NCI-H748 treated with DMSO at 0.1 percent for 48 hours (cell line): ENCODE measurements around the gene FOXO4.
"Not testable (repeated sequence)": the region's sequence is repeated elsewhere in the genome, so short reads cannot be mapped to it uniquely, and the experiment has no call there.

Experiments
- DNase-seq: peaks from one replicate; lab custom pipeline; 2025; lab: John Stamatoyannopoulos, UW

The FOXO4 gene, protein sequence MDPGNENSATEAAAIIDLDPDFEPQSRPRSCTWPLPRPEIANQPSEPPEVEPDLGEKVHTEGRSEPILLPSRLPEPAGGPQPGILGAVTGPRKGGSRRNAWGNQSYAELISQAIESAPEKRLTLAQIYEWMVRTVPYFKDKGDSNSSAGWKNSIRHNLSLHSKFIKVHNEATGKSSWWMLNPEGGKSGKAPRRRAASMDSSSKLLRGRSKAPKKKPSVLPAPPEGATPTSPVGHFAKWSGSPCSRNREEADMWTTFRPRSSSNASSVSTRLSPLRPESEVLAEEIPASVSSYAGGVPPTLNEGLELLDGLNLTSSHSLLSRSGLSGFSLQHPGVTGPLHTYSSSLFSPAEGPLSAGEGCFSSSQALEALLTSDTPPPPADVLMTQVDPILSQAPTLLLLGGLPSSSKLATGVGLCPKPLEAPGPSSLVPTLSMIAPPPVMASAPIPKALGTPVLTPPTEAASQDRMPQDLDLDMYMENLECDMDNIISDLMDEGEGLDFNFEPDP

DNA sequence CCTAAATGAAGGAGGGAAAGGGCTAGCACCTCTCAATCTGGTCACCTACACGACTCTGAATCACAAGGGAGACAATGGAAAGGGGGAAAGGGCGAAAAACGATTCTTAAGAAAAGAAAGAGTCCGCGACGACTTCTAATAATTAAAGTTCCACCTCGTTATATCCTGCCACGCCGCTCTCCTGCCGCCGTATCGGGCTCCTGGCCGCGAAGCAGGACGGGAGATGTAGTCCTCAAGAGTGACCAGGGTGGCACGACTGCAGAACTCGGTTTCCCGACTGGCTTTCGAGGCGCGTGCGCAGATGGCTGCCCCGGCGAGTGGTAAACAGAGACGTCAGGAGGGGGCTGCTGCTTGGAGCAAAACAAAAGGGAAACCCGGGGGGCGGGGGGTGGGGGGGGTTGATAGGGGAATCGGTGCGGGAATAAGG, at the start of gene FOXO4:
TSS of gene FOXO4 (plus strand) at position 297 of the 426 bp plus-strand sequence. CDS start 678 bp downstream, outside the sequence.
- DNase-seq: peak; percentile 61

- DNase-seq: not testable (repeated sequence)
Measured at GRCh38 chrX:71047891-71048290, 47.8 kb upstream of the FOXO4 start.

DNA sequence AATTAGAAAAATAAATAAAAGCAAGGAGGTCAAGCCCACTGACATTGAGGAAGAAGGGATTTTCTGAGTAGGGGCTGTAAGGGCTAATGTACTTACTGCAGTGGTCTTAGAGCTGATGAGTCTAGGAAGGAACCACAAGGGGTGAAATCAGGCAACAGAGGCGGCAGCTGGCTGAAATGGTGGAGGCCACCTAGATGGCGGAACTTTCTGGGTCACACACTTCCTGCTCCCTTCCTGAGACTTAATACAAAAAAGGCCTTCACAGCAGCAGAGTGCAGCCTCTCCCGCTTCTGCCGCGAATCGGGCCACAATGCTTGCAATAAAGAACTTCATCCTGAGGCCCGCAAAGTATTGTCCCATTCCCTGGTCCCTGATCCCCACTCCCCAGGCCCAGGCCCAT, 42.9 kb upstream of the FOXO4 start:
- DNase-seq: no peak

GRCh38 chrX:71053217-71053621, 42.4 kb upstream of the FOXO4 start:
- DNase-seq: no peak

DNA sequence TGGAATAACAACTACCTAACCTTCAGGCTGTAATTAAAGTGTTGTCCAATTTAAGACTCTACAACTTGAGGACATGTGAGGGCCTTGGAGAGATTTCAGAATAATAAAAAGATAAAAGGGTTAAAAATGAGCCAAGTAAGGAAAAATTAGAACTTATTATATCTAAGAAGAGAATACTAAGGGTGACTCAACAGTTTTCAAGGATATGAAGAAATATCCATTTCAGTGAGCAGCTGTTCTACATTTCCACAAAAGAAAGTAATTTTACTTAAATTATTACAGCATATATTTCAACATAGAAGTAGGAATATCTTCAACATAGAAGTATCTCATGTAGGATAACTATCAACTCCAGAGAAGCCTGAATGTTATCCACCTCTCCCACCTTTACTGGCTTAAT, 38.8 kb upstream of the FOXO4 start:
- no peak for DNase-seq

DNA sequence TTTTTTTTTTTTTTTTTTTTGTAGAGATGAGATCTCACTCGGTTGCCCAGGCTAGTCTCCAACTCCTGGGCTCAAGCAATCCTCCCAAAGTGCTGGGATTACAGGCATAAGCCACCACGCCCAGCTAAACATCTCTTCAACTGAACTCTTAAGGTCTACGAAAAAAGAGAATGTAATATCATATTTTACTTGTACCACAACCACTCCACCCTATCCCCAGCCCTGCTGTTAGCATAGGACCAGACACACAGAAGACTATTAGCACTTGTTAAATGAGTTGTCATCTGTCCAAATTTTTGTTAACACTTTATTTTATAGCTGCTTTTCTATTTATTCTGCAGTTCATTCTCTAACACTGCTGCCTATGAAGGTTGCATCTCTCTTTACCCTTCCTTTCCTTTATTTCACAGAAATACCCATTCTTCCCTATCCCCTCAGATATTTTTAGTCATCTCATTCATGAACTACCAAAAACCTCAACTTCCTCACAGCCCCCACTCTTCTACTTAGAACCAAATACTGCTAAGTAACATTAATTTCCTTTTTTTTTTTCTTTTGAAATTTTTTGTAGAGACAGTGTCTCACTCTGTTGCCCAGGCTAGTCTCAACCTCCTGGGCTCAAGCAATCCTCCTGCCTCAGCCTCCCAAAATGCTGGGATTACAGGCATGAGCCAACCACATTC, 37.7 kb upstream of the FOXO4 start:
- DNase-seq: no peak

- DNase-seq: no peak
Measured at GRCh38 chrX:71060127-71060526, 35.5 kb upstream of the FOXO4 start.

DNA sequence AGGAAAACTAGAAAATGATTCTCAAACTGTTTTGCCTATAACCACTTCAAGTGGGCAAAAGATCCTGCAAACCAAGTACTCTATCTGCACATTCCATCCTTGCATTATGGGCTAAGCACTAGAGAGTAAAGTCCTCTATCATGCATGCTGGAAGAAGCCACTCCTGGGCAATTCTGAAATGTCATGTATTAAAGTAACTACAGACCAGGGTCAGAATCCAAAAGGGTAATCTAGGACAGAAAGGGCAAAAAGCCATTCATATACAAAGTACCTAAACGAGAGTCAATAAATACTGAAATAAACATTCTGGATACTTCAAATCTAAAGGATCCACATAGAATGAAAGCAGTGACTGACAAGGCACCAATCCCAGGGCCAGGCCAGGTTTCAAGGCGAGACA, 28.6 kb upstream of the FOXO4 start:
- DNase-seq: no peak

DNA sequence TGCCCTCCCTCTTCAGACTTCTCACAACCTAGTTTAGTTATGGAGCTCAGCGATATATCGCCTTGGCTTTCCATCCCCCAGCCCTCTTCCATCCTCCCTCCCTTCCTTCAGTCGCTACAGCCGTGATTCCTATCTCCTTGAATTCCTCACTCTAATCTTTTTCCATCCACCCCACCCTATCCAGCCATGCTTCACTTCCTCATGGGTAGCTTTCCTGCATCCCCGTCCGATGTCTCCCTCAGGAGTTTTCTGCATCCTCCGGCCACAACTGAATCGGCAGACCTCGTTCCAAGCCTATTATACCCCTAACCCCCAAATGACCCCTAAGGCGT, 28.0 kb upstream of the FOXO4 start:
- no peak for DNase-seq

GRCh38 chrX:71068044-71068918, 27.4 kb upstream of the FOXO4 start, which contains the start of gene SNX12:
Gene SNX12 (minus strand): TSS chrX:71068334. CDS start chrX:71068306, 28 bp downstream.
- peak; percentile 85 for DNase-seq

DNA sequence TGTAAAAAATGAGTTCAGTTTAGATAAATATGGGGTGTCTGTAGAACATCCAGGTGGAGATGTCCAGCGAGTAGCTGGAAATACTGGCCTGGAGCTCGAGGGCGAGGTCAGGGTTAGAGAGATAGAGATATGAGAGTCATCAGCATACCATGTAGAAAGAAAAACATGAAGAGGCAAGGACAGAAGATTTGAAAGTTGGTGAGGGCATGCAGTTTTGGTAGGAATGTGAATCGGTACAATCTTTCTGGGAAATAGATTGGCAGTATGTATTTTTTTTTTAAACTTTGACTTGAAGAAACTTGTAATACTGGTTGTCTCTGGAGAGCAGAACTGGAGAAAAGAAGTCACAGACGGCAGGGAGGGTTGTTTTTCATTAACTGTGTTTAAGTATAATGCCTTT, 25.1 kb upstream of the FOXO4 start:
- DNase-seq: no peak

- DNase-seq: no peak
Measured at GRCh38 chrX:71081330-71082123, 14.1 kb upstream of the FOXO4 start.

DNA sequence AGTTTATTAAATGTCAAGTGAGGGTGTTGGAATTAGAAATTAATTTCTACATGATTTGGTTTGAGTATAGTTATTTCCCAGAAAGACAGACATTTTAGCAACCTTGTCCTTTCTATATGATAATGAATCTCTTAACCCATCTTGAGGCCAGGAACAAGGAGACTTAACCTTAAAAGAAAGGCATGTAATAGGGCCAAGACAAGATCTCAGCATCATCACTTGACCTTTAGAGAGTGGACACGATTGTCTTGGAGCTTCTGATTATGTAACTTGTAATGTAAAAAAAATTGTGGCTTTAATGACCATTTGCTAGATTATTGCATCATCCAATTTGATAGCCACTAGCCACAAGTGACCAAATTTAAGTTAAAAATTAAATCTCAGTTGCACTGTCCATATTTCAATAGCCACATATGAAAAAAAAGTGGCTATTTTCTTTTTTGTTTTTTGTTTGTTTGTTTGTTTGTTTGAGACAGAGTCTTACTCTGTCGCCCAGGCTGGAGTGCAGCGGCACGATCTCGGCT, 13.5 kb upstream of the FOXO4 start:
- no peak for DNase-seq

DNA sequence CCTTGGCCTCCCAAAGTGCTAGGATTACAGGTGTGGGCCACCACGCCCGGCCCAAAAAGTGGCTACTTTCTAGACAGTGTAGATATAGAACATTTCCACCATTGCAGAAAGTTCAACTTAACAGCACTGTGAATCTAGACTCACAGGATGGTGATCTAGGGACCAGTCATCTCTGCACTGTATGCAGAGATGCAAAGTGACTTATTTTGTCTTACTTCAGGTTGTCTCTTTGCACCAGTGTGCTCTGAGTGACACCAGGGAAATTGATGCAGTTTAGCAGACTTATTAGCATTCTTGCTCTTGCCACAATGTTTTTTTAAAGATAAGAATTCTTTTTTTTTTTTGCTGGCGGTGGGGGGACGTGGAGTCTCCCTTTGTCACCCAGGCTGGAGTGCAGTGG, 12.8 kb upstream of the FOXO4 start:
- DNase-seq: no peak

DNA sequence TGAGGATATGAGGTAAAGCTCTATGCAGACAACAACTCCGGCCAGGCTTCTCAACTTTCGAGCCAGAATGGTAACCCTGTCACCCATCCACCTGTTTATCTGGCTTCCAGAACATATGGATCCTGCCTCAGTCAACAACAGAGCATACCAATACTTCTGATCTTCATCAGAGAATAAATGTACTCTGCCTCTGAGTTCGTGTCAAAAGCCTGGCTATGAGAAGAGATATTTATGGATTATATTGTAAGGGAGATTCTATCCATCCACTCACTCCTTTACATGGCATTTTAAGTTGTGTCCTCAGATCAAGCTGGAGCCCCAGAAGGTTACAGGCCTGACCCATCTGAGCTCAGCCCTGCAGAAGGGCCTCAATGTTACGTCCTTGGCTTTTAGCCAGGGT, 9.8 kb upstream of the FOXO4 start:
- DNase-seq: no peak

GRCh38 chrX:71091263-71091662, 4.4 kb upstream of the FOXO4 start:
- DNase-seq: no peak

DNA sequence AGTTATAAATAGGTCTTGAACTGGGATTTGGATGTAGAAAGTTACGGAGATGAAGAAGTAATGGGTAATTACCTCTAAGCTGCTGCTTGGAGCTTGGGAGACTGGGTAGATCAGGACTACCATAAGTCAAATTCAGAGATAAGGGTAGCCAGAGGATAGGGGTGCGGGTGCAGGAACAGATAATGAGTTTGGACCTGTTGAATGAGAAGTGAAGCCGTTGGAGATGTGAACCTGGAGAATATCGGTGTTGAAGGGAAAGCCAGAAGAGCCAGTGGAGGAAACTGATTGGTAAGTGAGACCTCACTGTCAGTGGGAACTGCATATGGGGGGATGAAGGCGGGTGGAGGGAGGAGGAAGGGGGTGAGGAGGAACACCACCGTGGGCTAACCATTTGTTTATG, 618 bp upstream of the FOXO4 start:
- no peak for DNase-seq

GRCh38 chrX:71095981-71096759, 519 bp downstream of the FOXO4 start:
- DNase-seq: peak; percentile 27

DNA sequence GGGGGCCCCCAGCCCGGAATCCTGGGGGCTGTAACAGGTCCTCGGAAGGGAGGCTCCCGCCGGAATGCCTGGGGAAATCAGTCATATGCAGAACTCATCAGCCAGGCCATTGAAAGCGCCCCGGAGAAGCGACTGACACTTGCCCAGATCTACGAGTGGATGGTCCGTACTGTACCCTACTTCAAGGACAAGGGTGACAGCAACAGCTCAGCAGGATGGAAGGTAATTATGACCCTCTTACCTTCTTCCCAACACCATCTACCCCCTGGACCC, 1.0 kb downstream of the FOXO4 start:
- no peak for DNase-seq

DNA sequence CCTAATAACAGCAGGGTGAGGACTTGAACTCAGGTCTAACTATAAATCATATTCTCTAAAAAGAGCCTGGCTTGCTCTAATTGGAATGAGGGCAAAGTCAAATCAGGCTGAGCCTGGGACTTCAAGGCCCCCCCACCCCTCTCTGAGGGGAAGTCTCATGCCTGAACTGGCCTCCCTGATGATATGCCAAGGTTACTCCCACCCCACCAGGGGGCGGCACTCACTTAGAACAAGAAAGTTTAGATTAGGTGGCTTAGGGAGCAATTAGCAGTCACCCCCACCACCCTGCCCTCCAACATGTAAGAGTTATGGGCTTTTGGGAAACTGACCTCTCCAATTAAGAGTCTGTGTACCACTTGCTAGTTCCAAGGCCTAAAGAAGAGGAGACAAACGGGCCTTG, 2.7 kb downstream of the FOXO4 start:
- DNase-seq: no peak
